DOHH2 (cell line): ENCODE data around the gene GREB1.

Source experiments
- EZH2phosphoT487 ChIP-seq: fragments of 200-600 bp; sonication (generic); IDR thresholded peaks from 2 replicates; pipeline ENCODE4 v1.6.1; 2017; ENCODE audit warnings: borderline replicate concordance, mild to moderate bottlenecking, antibody characterized with exemption, low read length, moderate library complexity, mixed read lengths
- TF ChIP-seq, protein P1 (sequence below): fragments of 200-600 bp; sonication (generic); IDR thresholded peaks from one replicate; pipeline ENCODE4 v1.5.1; 2014; ENCODE audit warnings: antibody characterized with exemption, mild to moderate bottlenecking, low read depth, low read length; ENCODE audit not compliant: poor library complexity, severe bottlenecking

DNA sequence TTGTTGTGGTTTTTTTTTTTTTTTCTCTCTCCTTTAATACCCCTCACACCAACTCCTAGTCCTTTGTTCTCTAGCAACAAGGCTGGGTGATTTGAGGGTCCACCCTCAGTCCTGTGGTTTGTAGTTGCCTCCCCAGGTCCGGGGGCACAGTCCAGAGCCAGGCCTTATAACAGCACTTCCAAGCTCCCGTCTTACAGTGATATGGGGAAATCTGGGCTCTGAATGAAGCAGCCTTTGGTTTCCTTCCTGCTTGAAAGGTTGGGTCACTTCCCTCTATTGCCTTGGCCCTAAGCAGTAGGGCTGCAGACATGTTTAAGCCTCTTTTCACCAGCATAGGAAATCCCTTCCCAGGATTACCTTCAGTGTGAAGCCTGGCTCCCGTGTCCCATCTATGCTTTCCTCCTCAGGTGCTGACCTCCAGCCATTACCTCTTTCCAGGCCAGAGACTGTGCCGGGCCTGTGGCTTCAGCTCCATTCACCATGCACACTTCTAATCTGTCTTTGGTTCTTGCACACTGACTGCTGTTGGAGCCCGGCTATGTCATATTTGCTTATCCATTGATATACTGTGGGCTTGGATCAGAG is 157.3 kb downstream of the GREB1 start:
- TF ChIP-seq, protein P1, sequence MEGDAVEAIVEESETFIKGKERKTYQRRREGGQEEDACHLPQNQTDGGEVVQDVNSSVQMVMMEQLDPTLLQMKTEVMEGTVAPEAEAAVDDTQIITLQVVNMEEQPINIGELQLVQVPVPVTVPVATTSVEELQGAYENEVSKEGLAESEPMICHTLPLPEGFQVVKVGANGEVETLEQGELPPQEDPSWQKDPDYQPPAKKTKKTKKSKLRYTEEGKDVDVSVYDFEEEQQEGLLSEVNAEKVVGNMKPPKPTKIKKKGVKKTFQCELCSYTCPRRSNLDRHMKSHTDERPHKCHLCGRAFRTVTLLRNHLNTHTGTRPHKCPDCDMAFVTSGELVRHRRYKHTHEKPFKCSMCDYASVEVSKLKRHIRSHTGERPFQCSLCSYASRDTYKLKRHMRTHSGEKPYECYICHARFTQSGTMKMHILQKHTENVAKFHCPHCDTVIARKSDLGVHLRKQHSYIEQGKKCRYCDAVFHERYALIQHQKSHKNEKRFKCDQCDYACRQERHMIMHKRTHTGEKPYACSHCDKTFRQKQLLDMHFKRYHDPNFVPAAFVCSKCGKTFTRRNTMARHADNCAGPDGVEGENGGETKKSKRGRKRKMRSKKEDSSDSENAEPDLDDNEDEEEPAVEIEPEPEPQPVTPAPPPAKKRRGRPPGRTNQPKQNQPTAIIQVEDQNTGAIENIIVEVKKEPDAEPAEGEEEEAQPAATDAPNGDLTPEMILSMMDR: no peak
- TF ChIP-seq EZH2phosphoT487: no peak
